ENCODE measurements around the gene LRP1B.

GRCh38 chr2:140355511-140356090 is 1775.2 kb downstream of the LRP1B start:
- TF ChIP-seq ERG (CRISPR knock-in tag; IDR thresholded peaks at IDR 0.05) (no peak), CTCF (IDR thresholded peaks at IDR 0.05) (no peak), PRDM15 (CRISPR knock-in tag; IDR thresholded peaks at IDR 0.05) (no peak), HMGA2 (CRISPR knock-in tag; IDR thresholded peaks at IDR 0.05) (no peak), MAX (CRISPR knock-in tag; IDR thresholded peaks at IDR 0.05) (no peak), MYBL2 (CRISPR knock-in tag; IDR thresholded peaks at IDR 0.05) (no peak), MLX (CRISPR knock-in tag; IDR thresholded peaks at IDR 0.05) (no peak), ATF3 (CRISPR knock-in tag; conservative IDR thresholded peaks at IDR 0.05) (no peak), ATF2 (CRISPR knock-in tag; IDR thresholded peaks at IDR 0.05; ENCODE audit: borderline replicate concordance, low read depth) (no peak), ZNF512 (CRISPR knock-in tag; IDR thresholded peaks at IDR 0.05; ENCODE audit: borderline replicate concordance) (no peak), JUN (CRISPR knock-in tag; IDR thresholded peaks at IDR 0.05) (no peak), E2F1 (CRISPR knock-in tag; IDR thresholded peaks at IDR 0.05) (no peak), IRF2 (CRISPR knock-in tag; IDR thresholded peaks at IDR 0.05; ENCODE audit: borderline replicate concordance, low read depth) (no peak)

All from WTC11 (cell line).